Measurements from ENCODE around the gene SCN9A.
"Not testable (repeated sequence)": the region's sequence is repeated elsewhere in the genome, so short reads cannot be mapped to it uniquely, and the experiment has no call there.

DNA sequence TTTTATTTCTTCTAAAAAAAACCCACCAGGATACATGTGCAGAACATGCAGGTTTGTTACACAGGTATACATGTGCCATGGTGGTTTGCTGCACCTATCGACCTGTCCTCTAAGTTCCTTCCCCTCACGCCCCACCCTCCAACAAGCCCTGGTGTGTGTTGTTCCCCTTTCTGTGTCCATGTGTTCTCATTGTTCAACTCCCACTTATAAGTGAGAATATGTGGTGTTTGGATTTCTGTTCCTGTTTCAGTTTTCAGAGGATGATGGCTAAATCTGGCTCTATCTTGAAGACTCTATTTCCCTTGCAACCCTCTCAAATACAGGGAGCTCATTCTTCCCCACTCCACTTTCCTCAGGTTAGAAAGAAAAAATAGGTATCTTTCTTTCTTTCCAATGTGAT, 32.0 kb upstream of the SCN9A start:
- TF ChIP-seq POLR2A, EP300, CTCF (IDR thresholded peaks at IDR 0.05): not testable (repeated sequence)

Data from upper lobe of left lung (tissue), 4 donors.